Panc1 (cell line): ENCODE measurements around the gene TGFB2.

Source experiments
- CTCF ChIP-seq: fragments of 450-650 bp; IDR thresholded peaks from 2 replicates; pipeline ENCODE4 v1.5.1; 2017; ENCODE audit warnings: mild to moderate bottlenecking
- POLR2AphosphoS5 ChIP-seq: IDR thresholded peaks from 2 replicates; pipeline ENCODE4 v1.6.1; 2012; ENCODE audit warnings: mild to moderate bottlenecking, low read depth, low read length, moderate library complexity
- SIN3A ChIP-seq: IDR thresholded peaks from 2 replicates; pipeline ENCODE4 v1.6.1; 2012; ENCODE audit warnings: low read depth, mild to moderate bottlenecking, low read length, moderate library complexity, borderline replicate concordance; ENCODE audit not compliant: insufficient read depth
- TF ChIP-seq, protein P1 (sequence below), 2 experiments: IDR thresholded peaks; 2 replicates each; pipeline ENCODE4 v1.6.1; 2011 to 2012; ENCODE audit warnings: low read depth in 2 of 2, control low read depth in 1 of 2, low read length in 1 of 2, mild to moderate bottlenecking in 1 of 2, moderate library complexity in 1 of 2; ENCODE audit not compliant: insufficient read depth in 1 of 2

- TF ChIP-seq CTCF, result no peak
- no peak for TF ChIP-seq POLR2AphosphoS5
- TF ChIP-seq, protein P1, sequence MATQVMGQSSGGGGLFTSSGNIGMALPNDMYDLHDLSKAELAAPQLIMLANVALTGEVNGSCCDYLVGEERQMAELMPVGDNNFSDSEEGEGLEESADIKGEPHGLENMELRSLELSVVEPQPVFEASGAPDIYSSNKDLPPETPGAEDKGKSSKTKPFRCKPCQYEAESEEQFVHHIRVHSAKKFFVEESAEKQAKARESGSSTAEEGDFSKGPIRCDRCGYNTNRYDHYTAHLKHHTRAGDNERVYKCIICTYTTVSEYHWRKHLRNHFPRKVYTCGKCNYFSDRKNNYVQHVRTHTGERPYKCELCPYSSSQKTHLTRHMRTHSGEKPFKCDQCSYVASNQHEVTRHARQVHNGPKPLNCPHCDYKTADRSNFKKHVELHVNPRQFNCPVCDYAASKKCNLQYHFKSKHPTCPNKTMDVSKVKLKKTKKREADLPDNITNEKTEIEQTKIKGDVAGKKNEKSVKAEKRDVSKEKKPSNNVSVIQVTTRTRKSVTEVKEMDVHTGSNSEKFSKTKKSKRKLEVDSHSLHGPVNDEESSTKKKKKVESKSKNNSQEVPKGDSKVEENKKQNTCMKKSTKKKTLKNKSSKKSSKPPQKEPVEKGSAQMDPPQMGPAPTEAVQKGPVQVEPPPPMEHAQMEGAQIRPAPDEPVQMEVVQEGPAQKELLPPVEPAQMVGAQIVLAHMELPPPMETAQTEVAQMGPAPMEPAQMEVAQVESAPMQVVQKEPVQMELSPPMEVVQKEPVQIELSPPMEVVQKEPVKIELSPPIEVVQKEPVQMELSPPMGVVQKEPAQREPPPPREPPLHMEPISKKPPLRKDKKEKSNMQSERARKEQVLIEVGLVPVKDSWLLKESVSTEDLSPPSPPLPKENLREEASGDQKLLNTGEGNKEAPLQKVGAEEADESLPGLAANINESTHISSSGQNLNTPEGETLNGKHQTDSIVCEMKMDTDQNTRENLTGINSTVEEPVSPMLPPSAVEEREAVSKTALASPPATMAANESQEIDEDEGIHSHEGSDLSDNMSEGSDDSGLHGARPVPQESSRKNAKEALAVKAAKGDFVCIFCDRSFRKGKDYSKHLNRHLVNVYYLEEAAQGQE (IDR thresholded peaks at IDR 0.05; ENCODE audit: insufficient read depth in 1 of 2, low read depth in 2 of 2, low read length in 1 of 2), result no peak
- no peak for TF ChIP-seq SIN3A
These were observed 50.8 kb downstream of the TGFB2 start for GRCh38 chr1:218395916-218396315.
